HEK293 (cell line): ENCODE data around the gene PROKR2.

Experiments used
- ZNF664 ChIP-seq: fragments of 450-650 bp; formaldehyde crosslinking; IDR thresholded peaks from 2 replicates; pipeline ENCODE4 v1.5.1; 2016; ENCODE audit warnings: missing biosample characterization, missing genetic modification characterization
- TF ChIP-seq, protein P1 (sequence below): fragments of 450-650 bp; formaldehyde crosslinking; IDR thresholded peaks from 2 replicates; pipeline ENCODE4 v1.5.1; 2016; ENCODE audit warnings: missing biosample characterization, missing genetic modification characterization
- TF ChIP-seq, protein P2 (sequence below): fragments of 450-650 bp; formaldehyde crosslinking; IDR thresholded peaks from 2 replicates; pipeline ENCODE4 v1.5.1; 2016; ENCODE audit warnings: missing biosample characterization, missing genetic modification characterization

- TF ChIP-seq, protein P1, sequence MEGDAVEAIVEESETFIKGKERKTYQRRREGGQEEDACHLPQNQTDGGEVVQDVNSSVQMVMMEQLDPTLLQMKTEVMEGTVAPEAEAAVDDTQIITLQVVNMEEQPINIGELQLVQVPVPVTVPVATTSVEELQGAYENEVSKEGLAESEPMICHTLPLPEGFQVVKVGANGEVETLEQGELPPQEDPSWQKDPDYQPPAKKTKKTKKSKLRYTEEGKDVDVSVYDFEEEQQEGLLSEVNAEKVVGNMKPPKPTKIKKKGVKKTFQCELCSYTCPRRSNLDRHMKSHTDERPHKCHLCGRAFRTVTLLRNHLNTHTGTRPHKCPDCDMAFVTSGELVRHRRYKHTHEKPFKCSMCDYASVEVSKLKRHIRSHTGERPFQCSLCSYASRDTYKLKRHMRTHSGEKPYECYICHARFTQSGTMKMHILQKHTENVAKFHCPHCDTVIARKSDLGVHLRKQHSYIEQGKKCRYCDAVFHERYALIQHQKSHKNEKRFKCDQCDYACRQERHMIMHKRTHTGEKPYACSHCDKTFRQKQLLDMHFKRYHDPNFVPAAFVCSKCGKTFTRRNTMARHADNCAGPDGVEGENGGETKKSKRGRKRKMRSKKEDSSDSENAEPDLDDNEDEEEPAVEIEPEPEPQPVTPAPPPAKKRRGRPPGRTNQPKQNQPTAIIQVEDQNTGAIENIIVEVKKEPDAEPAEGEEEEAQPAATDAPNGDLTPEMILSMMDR (tag by site-specific recombination) = no peak
- TF ChIP-seq ZNF664 (tag by site-specific recombination) = no peak
- TF ChIP-seq, protein P2, sequence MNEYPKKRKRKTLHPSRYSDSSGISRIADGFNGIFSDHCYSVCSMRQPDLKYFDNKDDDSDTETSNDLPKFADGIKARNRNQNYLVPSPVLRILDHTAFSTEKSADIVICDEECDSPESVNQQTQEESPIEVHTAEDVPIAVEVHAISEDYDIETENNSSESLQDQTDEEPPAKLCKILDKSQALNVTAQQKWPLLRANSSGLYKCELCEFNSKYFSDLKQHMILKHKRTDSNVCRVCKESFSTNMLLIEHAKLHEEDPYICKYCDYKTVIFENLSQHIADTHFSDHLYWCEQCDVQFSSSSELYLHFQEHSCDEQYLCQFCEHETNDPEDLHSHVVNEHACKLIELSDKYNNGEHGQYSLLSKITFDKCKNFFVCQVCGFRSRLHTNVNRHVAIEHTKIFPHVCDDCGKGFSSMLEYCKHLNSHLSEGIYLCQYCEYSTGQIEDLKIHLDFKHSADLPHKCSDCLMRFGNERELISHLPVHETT (tag by site-specific recombination) = no peak
These were observed 19.3 kb downstream of the PROKR2 start for GRCh38 chr20:5297280-5298004.
